NCI-H187 treated with DMSO at 0.1 percent for 48 hours (cell line): Measurements from ENCODE around the gene NPAS3.

Experiments used
- DNase-seq: peaks from one replicate; lab custom pipeline; 2025; lab: John Stamatoyannopoulos, UW

NPAS3 gene

DNA sequence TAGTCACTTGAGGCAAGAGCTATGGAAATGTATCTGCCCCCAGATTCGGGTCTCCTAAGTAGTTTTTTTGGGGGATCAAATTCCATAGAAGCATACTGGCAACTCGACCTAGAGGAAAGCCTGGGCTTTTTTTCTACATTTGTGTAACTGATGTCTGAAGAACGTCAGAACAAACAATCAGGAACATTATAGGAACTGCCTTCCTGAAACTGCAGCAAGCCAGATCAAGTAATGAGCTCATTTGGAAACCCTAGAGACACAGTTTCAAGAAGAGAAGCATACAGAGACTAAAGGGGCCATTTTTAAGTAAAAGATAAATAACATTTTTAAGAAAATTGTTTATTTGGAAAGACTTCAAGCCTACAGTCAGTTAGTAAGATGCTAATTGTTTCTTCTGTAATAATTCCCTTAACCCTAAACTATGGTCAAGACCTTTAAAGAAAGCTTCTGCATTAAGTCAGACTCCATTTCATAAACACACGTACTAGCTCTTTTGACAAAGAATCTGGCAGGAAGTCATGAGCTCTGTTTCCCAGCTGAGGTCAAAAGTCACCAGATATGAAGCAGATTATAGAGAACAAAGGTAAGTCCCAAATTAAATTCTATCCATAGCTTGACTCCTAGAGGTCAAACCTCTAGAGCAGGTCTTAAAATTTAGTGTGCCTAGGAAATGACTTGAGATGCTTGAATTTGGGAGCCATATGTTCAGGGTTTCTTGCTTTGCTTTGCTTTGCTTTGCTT is 899.4 kb downstream of the NPAS3 start:
- DNase-seq: no peak

DNA sequence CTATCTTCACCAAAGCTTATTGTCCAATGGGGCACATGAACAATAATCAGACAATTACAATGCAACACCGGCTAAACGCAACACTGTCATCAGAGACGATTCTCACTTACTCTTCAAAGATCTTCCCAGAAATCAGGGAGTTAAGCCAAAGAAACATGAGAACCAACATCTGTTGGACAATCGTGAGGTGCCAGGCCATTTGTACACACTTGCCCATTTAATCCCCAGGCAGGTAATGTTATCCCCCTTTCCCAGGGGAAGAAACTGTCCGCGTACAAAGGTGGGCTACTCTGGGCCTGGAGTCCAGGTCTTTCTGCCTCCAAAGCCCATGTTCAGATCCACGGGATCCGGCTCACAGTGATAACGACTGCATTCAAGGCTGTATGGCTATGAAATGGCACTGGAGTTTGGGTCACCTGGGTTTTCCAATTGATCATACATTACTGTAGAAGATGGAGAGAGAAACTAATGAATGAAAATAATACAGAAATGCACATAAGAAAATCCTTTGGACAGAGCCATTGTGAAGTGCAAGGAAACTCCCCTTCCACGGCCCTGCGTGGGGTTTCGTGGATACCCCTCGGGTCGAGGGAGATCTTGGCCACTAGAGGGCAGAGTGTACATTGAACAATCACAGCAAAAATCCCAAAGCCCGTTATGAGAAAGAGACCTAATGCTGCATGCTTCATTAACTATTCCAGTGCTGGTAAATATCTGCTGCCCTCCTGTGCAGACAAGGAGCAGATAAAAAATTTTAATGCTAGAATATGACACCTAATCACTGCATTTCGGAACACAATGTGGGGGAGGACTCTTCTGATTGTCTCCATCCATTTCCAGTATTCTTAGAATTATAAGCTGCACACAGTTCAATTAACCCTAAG is 900.8 kb downstream of the NPAS3 start:
- peak; percentile 35 for DNase-seq

DNA sequence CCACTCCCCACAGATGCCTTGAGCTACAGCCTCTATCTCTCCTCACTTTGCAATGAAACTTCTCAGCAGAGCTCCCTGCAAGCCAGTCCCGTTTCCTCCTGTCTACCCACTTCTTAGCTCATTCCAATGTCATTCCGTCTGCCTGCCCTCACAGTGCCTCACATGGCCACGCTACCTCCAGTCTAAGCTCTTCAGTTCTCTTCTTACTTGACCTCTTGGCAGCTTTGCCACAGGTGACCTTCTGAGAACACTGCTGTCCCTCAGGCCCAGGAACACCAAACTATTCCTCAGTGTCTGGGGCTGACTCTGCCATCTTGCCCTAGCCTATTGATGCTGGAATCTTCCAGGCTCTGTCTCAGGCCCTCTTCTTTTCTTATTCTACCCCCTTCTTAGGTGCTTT is 902.1 kb downstream of the NPAS3 start:
- DNase-seq: no peak

DNA sequence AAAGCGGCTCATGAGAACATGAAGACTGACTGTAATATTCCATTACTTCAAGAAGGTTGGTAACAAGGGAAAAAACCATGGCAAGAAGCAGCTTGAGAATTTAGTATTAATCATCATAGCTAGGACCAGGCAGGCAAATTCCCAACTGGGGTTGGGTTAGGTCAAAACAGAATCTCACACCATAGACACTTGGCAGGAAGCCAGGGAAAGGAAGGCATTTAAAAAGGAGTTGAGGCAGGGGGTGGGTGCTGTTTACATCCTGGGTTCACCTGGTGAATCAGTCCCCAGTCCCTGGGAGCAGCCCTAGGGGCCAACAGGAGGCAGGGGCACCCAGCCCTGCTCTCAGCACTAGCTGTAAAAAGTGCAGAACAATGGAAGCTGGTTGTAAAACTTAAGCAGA is 903.6 kb downstream of the NPAS3 start:
- DNase-seq: no peak

DNA sequence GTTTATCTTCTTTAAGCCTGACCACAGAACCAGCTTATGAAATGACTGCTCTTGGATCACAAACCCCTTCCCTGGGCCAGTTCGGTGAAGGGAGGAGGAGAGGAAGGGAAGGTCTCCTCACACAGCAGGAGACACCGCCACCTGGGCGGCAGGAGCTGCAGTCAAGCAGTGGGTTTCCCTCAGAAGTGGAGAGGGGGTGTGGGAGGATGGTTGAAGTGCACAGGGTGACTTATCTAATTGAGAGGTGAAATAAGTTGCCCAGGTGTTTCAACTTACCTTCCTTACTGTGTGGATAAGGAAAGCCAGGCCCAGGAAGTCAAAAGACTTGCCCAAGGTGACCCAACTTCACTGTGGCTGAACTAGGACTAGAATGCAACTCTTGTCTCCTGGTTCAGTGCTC is 905.4 kb downstream of the NPAS3 start:
- DNase-seq: no peak

DNA sequence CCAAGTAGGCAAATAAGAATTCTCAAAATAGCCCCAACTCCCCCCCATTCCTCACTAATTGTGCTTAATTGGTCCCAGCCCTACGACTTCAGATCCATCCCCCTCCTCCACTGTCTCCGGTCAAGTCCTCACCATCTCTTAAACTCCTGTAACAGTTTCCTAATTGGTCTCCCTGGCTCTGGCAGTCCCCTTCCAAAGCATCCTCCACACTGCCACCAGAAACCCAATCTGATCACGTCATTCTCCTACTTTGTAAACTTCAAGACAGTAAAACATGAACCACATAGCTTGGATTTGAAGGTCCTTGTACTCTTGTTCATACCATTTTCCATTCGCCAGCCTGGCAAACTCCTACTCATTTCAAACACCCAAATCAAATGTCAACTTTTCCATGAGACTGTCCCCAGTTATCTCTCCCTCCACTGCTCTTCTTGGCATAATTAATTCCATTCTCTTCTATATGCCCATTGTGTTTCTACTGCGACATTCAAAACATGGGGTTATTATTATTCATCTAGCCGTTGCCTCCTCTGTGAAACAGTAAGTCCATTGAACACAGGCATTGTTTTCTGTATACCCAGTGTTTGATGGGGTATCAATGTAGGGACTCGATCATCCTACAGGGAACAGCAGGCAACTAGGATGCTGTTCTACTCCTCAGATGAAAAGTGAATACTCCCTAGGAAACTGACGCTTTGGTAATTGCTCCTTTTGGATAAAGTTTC is 907.6 kb downstream of the NPAS3 start:
- no peak for DNase-seq

DNA sequence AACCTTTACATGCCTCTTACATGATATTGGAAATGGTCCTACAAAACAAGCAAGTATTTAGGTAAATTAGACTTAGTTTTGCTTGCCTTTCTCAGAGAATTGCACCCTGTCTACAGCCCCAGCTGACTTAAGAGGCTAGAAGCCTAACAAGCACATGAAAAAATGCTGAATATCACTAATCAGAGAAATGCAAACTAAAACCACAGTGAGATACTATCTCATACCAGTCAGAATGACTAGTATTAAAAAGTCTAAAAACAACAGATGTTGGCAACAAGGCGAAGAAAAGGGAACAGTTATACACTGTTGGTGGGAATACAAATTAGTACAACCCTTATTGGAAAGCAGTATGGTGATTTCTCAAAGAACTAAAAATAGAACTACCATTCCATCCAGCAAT is 908.4 kb downstream of the NPAS3 start:
- DNase-seq: no peak

DNA sequence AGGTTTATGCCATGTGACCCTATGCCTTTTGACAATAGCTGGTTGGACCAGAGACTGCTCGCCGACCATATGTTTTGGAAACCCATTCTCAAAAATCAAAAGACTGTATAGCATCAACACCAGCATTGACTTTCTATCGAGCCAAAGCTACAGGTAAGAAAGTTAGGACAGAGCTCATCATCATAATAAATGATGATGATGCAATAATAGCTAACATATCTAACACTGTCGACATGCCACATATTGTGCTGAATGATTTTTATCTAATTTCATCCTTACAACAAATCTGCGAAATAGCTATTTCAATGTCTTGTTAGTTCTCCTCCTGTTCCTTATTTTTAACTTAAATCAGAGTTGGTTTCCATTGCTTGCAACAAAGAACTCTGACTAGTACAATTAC is 909.3 kb downstream of the NPAS3 start:
- DNase-seq: no peak

DNA sequence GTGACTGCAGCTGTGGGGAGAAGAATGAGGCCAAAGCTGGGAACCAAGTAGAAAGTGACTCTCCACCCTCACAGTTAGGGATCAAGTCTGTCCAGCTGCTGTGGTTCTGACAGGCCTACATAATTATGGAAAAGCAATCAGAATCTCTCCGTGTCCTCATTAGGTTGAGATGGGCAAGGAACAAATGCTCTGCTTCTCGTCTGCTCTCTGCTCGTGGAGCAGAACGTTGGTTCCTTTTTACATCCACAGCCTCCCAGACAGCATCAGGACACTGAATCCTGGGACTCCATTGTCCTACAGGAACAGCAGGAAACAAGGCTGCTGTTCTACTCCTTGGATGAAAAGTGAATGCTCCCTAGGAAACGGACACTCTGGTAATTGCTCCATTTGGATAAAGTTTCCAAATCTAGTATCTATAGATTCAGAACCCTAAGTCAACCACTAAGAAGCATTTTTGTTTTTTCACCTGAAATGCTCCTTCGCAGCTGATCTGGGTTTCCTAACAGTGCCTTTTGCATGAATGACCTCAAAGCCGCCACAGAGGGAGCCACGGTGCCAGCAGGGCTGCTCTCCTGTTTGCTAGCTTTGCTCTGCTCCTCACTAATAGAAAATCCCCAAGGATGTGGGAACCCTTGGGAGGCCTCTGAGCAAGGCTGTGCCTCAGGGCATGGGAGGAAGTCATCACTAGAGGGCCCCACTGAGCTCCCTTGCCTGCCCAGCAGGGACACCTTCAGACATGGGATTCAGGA is 910.2 kb downstream of the NPAS3 start:
- DNase-seq: no peak

DNA sequence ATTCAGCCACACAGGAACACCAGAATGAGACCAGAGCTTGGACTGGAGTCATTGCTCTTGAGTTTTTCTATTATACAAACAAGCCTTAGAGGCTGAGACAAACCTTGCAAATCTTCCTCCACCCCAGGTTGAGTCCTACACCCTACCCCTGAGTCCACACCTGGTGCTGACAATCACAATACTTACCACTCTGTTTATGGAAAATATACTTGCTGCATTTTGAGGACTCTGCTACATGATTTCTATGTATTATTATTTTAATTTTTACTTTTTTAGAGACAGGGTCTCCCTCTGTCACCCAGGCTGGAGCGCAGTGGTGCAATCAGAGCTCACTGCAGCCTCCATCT is 910.7 kb downstream of the NPAS3 start:
- no peak for DNase-seq

DNA sequence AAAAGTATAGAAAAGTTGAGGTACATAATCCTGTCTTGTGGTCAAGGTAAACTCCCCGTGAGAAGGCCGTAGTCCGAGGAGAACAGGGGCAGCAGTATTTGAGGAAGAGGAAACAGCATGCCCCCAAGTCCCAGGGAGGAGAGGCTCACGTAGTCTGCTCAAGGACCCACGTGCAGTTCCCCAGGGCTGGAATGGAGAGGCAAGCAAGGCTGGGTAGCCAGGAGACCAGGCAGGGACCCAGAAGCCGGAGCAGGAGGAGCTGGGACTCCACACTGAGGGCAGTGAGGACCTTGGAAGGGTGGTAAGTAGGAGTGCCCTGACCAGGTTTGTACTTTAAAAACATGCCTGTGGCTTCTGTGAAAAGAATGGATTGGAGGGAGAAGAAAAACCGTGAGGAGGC is 912.1 kb downstream of the NPAS3 start:
- DNase-seq: no peak

DNA sequence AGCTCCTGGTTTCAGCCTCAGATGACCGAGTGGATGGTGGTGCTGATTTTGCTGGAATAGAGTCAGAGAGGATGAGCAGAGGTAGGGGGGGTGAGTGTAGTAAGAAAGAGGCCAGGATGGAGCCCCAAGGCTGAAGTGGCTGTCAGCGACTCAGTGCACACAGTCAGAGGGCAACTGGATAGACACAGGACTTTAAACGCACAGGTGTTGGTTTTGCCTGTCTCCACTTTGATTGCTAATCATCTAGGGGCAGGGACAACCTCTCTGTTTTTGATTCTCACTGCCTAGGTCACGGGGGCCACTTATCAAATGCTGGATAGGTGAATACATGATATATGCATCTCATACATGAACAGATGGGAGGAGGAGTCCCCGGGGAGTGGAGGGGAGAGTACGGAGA is 912.7 kb downstream of the NPAS3 start:
- no peak for DNase-seq

DNA sequence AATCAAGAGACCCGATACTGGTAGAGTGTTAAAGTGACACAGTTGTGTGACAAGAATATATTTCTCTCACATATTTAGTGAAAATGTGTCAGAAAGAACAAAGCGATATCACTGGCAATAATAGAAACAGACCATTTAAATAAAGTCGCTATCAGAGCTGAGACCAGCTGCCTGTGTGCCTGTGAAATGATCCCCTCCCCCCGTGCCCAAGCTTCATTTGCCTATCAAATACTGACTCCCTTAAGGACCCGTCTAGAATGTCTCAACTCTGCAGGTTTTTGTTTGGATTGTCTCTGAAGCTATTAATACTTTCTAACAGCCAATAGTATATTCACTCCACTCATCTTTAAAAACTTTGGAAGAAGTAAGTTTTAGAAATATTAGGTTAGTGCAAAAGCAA is 913.3 kb downstream of the NPAS3 start:
- DNase-seq: no peak
